ENCODE measurements around the gene KCNQ1. TPM values are rescaled to one million over a fixed set of nuclear protein-coding genes. Genes with fewer than 3 reads are reported as not detected.
A peak's percentile ranks its signal among the peaks of the same experiment; 100 is the strongest.

KCNQ1 gene
- total RNA-seq, 1 experiment from 2014 or later: 2.3 TPM

DNA sequence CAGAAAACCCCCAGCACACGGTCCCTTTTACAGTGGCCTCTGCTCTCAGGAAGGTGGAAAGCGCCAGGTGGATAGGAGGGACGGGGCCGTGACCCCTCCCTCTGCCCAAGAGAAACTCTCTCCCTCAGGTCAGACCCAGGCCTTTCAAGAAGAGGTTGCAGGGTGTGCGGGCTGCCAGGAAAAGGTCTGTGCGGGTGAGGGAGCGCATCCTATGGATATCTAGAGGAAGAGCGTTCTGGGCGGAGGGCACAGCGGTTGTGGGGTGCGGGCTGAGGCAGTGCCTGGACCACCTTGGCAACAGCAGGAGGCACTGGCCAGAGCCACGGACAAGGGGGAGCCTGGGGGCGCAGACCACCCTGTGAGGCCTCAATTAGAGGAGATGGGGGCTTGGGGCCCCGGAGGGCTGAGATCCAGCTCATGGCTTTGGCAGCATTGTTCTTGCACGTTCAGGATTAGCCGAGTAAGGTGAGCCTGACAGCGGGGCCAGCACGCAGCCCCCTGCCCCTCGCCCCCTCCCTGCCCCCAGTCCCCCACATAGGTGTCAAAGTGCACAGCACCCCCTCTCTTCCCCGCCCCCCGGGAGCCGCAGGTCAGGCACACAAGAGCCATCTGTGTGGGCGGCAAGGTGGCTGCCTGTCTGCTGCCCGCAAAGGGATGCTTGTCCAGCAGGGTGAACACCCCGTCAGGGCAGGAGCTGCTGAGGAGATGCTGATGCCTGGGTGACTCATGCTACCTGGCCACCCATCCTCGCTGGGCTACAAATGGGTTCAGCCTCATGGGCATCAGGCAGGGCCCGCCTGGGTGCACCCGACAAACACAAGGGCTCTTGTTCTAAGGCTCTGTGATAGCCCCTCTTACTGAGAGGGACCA, 347.8 kb downstream of the KCNQ1 start:
- H3K27me3 Mint-ChIP-seq (ENCODE audit: low read depth): peaks cover 86% of the 10 kb centered on the region
- H3K4me3 Mint-ChIP-seq: peak overlapping the region; percentile 53 to 60; a peak in 3 of 5 replicates

More for the DNA sequence above, 347.8 kb downstream of the KCNQ1 start:
- H3K27ac ChIP-seq (ENCODE audit: insufficient read length, low read depth, low read length): no peak overlapping the region
- no peaks in the 10 kb centered on the region for H3K23me2 ChIP-seq (ENCODE audit: insufficient read length, low read depth, low read length, poor library complexity, severe bottlenecking)
- no peak for TF ChIP-seq CTCF (conservative IDR thresholded peaks at IDR 0.05)
- no peak overlapping the region for H2BK12ac ChIP-seq (ENCODE audit: insufficient read length, low read depth, low read length)
- no peaks in the 10 kb centered on the region for H3K79me1 ChIP-seq (ENCODE audit: insufficient read depth, low read depth, low read length, poor library complexity, severe bottlenecking)
- no peak overlapping the region; a peak in 1 of 7 replicates for H3K27ac Mint-ChIP-seq
- no peak overlapping the region for H3T11ph ChIP-seq (ENCODE audit: low read length)
- H3K23ac ChIP-seq (ENCODE audit: insufficient read length, low read depth, low read length): no peak overlapping the region
- no peaks in the 10 kb centered on the region for H3K4me1 ChIP-seq (ENCODE audit: insufficient read depth, low read length)
- H2BK20ac ChIP-seq (ENCODE audit: low read depth, low read length, poor library complexity, severe bottlenecking): no peak overlapping the region
- H3K9me3 ChIP-seq (ENCODE audit: control insufficient read depth, low read depth, low read length): no peaks in the 10 kb centered on the region
- H3K9me3 Mint-ChIP-seq: no peaks in the 10 kb centered on the region
- no peak overlapping the region for H4K91ac ChIP-seq (ENCODE audit: insufficient read length, low read depth, low read length)
- H2BK15ac ChIP-seq (ENCODE audit: low read depth, low read length): no peak overlapping the region
- no peak overlapping the region for H2AK5ac ChIP-seq (ENCODE audit: insufficient read length, low read length)
- H3K27me3 ChIP-seq (ENCODE audit: insufficient read depth, low read length): no peaks in the 10 kb centered on the region; the same call in 1 of the 2 replicates
- no peaks in the 10 kb centered on the region for H4K20me1 ChIP-seq (ENCODE audit: control insufficient read depth, insufficient read depth, insufficient read length)
- H3K4me1 Mint-ChIP-seq: peaks cover 11 to 18% of the 10 kb centered on the region in 2 experiments
- peaks cover 0 to 2% (median 0%) of the 10 kb centered on the region in 3 experiments; a peak in 1 of 7 replicates for H3K36me3 Mint-ChIP-seq (ENCODE audit: insufficient read depth in 1 of 3, low read depth in 3 of 3)
- H3K9ac ChIP-seq (ENCODE audit: extremely low read depth, insufficient read length, low read length): no peak overlapping the region
- peak; percentile 28 for DNase-seq
- H3K79me2 ChIP-seq (ENCODE audit: insufficient read depth, low read length): no peaks in the 10 kb centered on the region
- no peak overlapping the region; the same call in 1 of the 2 replicates for H3K14ac ChIP-seq (ENCODE audit: insufficient read depth, low read length)
- no peak overlapping the region for H3K18ac ChIP-seq (ENCODE audit: insufficient read length, low read depth, low read length)
- no CpG with 5 or more reads among the region's 28 CpGs for WGBS (ENCODE audit: extremely low coverage, insufficient read length, low lambda C conversion rate)
- no peak overlapping the region for H2BK120ac ChIP-seq (ENCODE audit: low read depth, low read length, poor library complexity, severe bottlenecking)
- H3K56ac ChIP-seq (ENCODE audit: insufficient read length, low read depth, low read length): no peak overlapping the region
- H2AFZ ChIP-seq (ENCODE audit: low read length): no peak overlapping the region
- H3K4me2 ChIP-seq (ENCODE audit: insufficient read depth, insufficient read length, low read length): no peak overlapping the region
- no peak overlapping the region for H2BK5ac ChIP-seq (ENCODE audit: insufficient read length, low read length)
- H3K4ac ChIP-seq (ENCODE audit: low read depth, low read length): no peak overlapping the region
- H4K5ac ChIP-seq (ENCODE audit: insufficient read length, low read depth, low read length): no peak overlapping the region
- no peak overlapping the region for H4K8ac ChIP-seq (replicated peaks; ENCODE audit: insufficient read length, low read depth, low read length)

All from H9 (cell line).